SK-N-SH treated with all-trans-retinoic acid at 6 μM for 48 hours (cell line): Measurements from ENCODE around the gene CCDC30.

Source experiments
- ATAC-seq: fragments of 200-7000 bp; cut with Tn5 transposase; 3 replicates; pipeline ENCODE4 v1.9.1; 2020; ENCODE audit warnings: mild to moderate bottlenecking, moderate library complexity
- ARNTL ChIP-seq: fragments of 450-650 bp; formaldehyde crosslinking; IDR thresholded peaks from 2 replicates; pipeline ENCODE4 v1.5.0; 2020; ENCODE audit warnings: low read depth, mild to moderate bottlenecking, moderate library complexity, borderline replicate concordance
- BACH2 ChIP-seq: fragments of 250-450 bp; sonication (Bioruptor Pico); IDR thresholded peaks from 2 replicates; pipeline ENCODE4 v1.9.0; 2021; ENCODE audit warnings: mild to moderate bottlenecking, borderline replicate concordance
- CSDC2 ChIP-seq: fragments of 250-450 bp; sonication (Bioruptor Pico); IDR thresholded peaks from 2 replicates; pipeline ENCODE4 v1.5.0; 2020; ENCODE audit warnings: mild to moderate bottlenecking, moderate library complexity
- ESRRG ChIP-seq: fragments of 250-450 bp; sonication (Bioruptor Pico); IDR thresholded peaks from 2 replicates; pipeline ENCODE4 v1.6.1; 2021; ENCODE audit warnings: mild to moderate bottlenecking
- GLIS3 ChIP-seq: fragments of 250-450 bp; sonication (Bioruptor Pico); IDR thresholded peaks from 2 replicates; pipeline ENCODE4 v1.5.0; 2020; ENCODE audit warnings: mild to moderate bottlenecking, moderate library complexity
- ISL1 ChIP-seq: fragments of 250-450 bp; sonication (Bioruptor Pico); IDR thresholded peaks from 2 replicates; pipeline ENCODE4 v2.1.2; 2022; ENCODE audit warnings: mild to moderate bottlenecking, moderate library complexity
- OSR1 ChIP-seq: fragments of 250-450 bp; sonication (Bioruptor Pico); IDR thresholded peaks from 2 replicates; pipeline ENCODE4 v1.8.0; 2022; ENCODE audit warnings: moderate library complexity, mild to moderate bottlenecking, inconsistent platforms
- PPARA ChIP-seq: fragments of 250-450 bp; sonication (Bioruptor Pico); IDR thresholded peaks from 2 replicates; pipeline ENCODE4 v1.5.0; 2020; ENCODE audit warnings: mild to moderate bottlenecking, borderline replicate concordance
- RARB ChIP-seq: fragments of 250-450 bp; sonication (Bioruptor Pico); IDR thresholded peaks from 2 replicates; pipeline ENCODE4 v1.8.0; 2021; ENCODE audit warnings: mild to moderate bottlenecking, moderate library complexity
- SNAI2 ChIP-seq: fragments of 250-450 bp; sonication (Bioruptor Pico); IDR thresholded peaks from 2 replicates; pipeline ENCODE4 v1.5.0; 2020; ENCODE audit warnings: mild to moderate bottlenecking, moderate library complexity
- TCF4 ChIP-seq: fragments of 250-450 bp; sonication (Bioruptor Pico); IDR thresholded peaks from 2 replicates; pipeline ENCODE4 v1.8.0; 2021; ENCODE audit warnings: mild to moderate bottlenecking, moderate library complexity, borderline replicate concordance
- TOX ChIP-seq: fragments of 250-450 bp; sonication (Bioruptor Pico); IDR thresholded peaks from 2 replicates; pipeline ENCODE4 v1.8.0; 2021; ENCODE audit warnings: mild to moderate bottlenecking, moderate library complexity, borderline replicate concordance
- ZC3H10 ChIP-seq: fragments of 250-450 bp; sonication (Bioruptor Pico); IDR thresholded peaks from 2 replicates; pipeline ENCODE4 v1.5.1; 2021; ENCODE audit warnings: mild to moderate bottlenecking, moderate library complexity
- ZFP3 ChIP-seq: fragments of 250-450 bp; sonication (Bioruptor Pico); IDR thresholded peaks from 2 replicates; pipeline ENCODE4 v1.5.0; 2020; ENCODE audit warnings: mild to moderate bottlenecking, moderate library complexity
- ZFP30 ChIP-seq: fragments of 450-650 bp; formaldehyde crosslinking; IDR thresholded peaks from 2 replicates; pipeline ENCODE4 v1.5.0; 2022; ENCODE audit warnings: mild to moderate bottlenecking, moderate library complexity
- ZNF565 ChIP-seq: fragments of 450-650 bp; formaldehyde crosslinking; conservative IDR thresholded peaks from 2 replicates; pipeline ENCODE4 v1.5.0; 2020; ENCODE audit warnings: low read depth, mild to moderate bottlenecking, moderate library complexity
- ZNF70 ChIP-seq: fragments of 450-650 bp; formaldehyde crosslinking; IDR thresholded peaks from 2 replicates; pipeline ENCODE4 v1.5.0; 2020; ENCODE audit warnings: mild to moderate bottlenecking, moderate library complexity
- ZNF8 ChIP-seq: fragments of 450-650 bp; formaldehyde crosslinking; IDR thresholded peaks from 2 replicates; pipeline ENCODE4 v1.5.0; 2020; ENCODE audit warnings: mild to moderate bottlenecking, moderate library complexity
- TF ChIP-seq, protein P1 (sequence below): fragments of 250-450 bp; sonication (Bioruptor Pico); IDR thresholded peaks from 2 replicates; pipeline ENCODE4 v1.5.1; 2020; ENCODE audit warnings: low read depth, mild to moderate bottlenecking, moderate library complexity
- TF ChIP-seq, protein P2 (sequence below): fragments of 250-450 bp; sonication (Bioruptor Pico); IDR thresholded peaks from 2 replicates; pipeline ENCODE4 v1.5.0; 2020; ENCODE audit warnings: mild to moderate bottlenecking, moderate library complexity
- TF ChIP-seq, protein P3 (sequence below): fragments of 250-450 bp; sonication (Bioruptor Pico); IDR thresholded peaks from 2 replicates; pipeline ENCODE4 v1.5.1; 2021; ENCODE audit warnings: mild to moderate bottlenecking, moderate library complexity
- TF ChIP-seq, protein P4 (sequence below): fragments of 250-450 bp; sonication (Bioruptor Pico); IDR thresholded peaks from 2 replicates; pipeline ENCODE4 v1.8.0; 2021; ENCODE audit warnings: low read depth, mild to moderate bottlenecking, moderate library complexity, borderline replicate concordance

CCDC30 gene

DNA sequence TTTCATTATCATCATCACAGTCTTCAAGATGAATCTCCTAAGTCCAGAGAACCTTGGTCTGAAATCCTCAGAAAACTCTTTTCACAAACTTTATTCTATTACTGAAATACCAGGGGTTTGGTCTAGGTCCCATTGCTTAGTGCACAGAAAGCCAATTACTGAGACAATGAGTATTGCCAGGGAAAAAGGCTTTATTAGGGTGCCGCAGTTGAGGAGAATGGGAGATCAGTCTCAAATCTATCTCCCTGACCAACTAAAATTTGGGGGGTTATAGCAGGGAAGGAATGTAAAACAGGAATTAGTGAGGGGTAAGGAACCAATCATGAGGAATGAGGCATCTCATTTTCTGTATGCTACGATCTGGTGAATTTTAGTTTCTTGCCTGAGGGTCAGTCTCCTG lies 124.7 kb downstream of the CCDC30 start:
- no peak for TF ChIP-seq CSDC2 (CRISPR knock-in tag)
- no peak for TF ChIP-seq ISL1
- no peak for TF ChIP-seq PPARA (CRISPR knock-in tag)
- TF ChIP-seq, all 23 proteins: peak for 0
- ATAC-seq = no peak

DNA sequence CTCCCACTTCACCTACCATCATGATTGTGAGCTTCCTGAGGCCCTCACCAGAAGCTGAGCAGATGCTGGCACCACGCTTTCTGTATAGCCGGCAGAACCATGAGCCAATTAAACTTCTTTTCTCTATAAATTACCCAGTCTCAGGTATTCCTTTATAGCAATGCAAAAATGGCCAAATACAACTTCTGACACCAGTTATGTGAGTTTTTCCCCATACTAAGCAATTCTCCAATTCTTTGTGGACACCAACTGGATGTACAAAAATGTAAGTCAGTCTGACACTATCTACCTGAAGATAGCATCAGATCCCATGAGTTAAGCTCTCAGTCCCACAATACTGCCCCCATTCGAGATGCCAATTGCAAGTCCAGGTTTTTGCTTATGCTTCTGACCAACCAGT lies 129.7 kb downstream of the CCDC30 start:
- ATAC-seq = no peak
- TF ChIP-seq RARB (no peak), ZFP30 (no peak), ARNTL (CRISPR knock-in tag) (no peak), ISL1 (no peak), ZNF565 (no peak), BACH2 (no peak), CSDC2 (CRISPR knock-in tag) (no peak), OSR1 (CRISPR knock-in tag) (no peak), SNAI2 (CRISPR knock-in tag) (no peak), ZNF8 (no peak), PPARA (CRISPR knock-in tag) (no peak), TCF4 (CRISPR knock-in tag) (no peak), ZFP3 (CRISPR knock-in tag) (no peak)
- TF ChIP-seq, protein P1, sequence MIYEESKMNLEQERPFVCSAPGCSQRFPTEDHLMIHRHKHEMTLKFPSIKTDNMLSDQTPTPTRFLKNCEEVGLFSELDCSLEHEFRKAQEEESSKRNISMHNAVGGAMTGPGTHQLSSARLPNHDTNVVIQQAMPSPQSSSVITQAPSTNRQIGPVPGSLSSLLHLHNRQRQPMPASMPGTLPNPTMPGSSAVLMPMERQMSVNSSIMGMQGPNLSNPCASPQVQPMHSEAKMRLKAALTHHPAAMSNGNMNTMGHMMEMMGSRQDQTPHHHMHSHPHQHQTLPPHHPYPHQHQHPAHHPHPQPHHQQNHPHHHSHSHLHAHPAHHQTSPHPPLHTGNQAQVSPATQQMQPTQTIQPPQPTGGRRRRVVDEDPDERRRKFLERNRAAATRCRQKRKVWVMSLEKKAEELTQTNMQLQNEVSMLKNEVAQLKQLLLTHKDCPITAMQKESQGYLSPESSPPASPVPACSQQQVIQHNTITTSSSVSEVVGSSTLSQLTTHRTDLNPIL (CRISPR knock-in tag) = no peak
- TF ChIP-seq, protein P2, sequence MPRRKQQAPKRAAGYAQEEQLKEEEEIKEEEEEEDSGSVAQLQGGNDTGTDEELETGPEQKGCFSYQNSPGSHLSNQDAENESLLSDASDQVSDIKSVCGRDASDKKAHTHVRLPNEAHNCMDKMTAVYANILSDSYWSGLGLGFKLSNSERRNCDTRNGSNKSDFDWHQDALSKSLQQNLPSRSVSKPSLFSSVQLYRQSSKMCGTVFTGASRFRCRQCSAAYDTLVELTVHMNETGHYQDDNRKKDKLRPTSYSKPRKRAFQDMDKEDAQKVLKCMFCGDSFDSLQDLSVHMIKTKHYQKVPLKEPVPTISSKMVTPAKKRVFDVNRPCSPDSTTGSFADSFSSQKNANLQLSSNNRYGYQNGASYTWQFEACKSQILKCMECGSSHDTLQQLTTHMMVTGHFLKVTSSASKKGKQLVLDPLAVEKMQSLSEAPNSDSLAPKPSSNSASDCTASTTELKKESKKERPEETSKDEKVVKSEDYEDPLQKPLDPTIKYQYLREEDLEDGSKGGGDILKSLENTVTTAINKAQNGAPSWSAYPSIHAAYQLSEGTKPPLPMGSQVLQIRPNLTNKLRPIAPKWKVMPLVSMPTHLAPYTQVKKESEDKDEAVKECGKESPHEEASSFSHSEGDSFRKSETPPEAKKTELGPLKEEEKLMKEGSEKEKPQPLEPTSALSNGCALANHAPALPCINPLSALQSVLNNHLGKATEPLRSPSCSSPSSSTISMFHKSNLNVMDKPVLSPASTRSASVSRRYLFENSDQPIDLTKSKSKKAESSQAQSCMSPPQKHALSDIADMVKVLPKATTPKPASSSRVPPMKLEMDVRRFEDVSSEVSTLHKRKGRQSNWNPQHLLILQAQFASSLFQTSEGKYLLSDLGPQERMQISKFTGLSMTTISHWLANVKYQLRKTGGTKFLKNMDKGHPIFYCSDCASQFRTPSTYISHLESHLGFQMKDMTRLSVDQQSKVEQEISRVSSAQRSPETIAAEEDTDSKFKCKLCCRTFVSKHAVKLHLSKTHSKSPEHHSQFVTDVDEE (CRISPR knock-in tag) = no peak

DNA sequence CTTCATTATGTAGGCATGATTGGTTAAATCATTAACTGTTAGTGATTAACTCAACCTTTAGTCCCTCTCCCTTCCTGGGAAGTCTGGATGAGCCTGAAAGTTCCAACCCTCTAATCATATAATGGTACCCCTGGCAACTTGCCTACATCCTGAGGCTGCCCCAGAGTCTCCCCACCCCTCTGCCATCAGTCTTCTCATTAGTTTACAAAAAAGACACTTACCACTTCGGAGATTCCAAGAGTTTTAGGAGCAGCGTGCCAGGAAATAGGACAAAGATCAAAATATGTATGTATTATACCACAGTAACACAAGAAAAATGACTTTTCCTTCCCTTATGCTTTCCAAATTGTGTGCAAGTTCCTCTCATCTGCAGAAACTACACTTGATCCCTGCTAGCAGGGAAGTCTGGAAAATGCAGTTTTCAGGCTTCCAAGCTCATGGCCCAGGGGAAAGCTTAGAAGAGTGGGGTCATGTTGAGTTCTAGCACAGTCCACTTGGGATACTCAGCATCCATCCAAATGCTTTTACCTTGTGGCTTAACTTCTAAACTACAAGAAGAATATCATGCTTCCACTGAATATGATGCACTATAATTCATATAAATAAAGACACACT lies 130.5 kb downstream of the CCDC30 start:
- no peak for TF ChIP-seq ZNF565
- no peak for TF ChIP-seq ARNTL (CRISPR knock-in tag)
- no peak for TF ChIP-seq GLIS3
- no peak for TF ChIP-seq PPARA (CRISPR knock-in tag)
- no peak for TF ChIP-seq TOX (CRISPR knock-in tag)
- TF ChIP-seq ZFP3 (CRISPR knock-in tag) = no peak
- no peak for TF ChIP-seq ESRRG
- TF ChIP-seq ISL1 = no peak
- no peak for TF ChIP-seq RARB
- no peak for TF ChIP-seq ZNF70 (CRISPR knock-in tag)
- TF ChIP-seq, protein P3, sequence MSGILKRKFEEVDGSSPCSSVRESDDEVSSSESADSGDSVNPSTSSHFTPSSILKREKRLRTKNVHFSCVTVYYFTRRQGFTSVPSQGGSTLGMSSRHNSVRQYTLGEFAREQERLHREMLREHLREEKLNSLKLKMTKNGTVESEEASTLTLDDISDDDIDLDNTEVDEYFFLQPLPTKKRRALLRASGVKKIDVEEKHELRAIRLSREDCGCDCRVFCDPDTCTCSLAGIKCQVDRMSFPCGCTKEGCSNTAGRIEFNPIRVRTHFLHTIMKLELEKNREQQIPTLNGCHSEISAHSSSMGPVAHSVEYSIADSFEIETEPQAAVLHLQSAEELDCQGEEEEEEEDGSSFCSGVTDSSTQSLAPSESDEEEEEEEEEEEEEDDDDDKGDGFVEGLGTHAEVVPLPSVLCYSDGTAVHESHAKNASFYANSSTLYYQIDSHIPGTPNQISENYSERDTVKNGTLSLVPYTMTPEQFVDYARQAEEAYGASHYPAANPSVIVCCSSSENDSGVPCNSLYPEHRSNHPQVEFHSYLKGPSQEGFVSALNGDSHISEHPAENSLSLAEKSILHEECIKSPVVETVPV = no peak
- ATAC-seq = no peak

DNA sequence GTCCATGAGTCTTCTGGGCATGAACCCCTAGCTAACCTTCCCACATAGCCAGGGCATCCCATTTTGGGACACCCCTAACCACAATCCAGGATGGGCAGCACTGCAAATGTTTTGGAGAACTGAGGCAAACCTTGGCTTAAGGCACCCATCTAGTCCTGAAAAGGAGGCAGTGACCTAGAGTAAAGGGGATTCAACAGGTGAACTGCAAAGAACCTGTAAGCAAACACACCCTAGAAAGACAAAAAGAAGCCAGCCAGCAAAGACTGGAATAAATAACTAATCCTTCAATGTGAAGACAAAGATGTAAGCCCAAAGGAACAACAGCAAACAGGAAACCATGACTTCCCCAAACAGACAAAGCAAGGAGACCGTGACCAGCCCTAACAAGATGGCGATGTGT lies 138.4 kb downstream of the CCDC30 start:
- no peak for ATAC-seq
- TF ChIP-seq ESRRG = no peak

DNA sequence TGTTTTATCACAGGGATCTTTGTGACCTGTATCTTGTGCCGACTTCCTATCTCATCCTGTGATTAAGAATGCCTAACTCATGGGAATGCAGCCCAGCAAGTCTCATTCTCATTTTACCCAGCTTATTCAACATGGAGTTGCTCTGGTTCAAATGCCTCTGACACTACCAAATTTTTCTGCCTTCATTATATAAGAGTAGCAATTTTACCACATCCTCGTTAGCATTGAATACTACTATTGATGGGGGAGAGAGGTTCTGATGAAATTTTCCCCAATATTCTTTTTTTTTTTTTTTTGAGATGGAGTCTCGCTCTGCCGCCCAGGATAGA lies 150.7 kb downstream of the CCDC30 start:
- no peak for ATAC-seq
- TF ChIP-seq, protein P1 (CRISPR knock-in tag) = no peak
- TF ChIP-seq BACH2 (no peak), ESRRG (no peak), CSDC2 (CRISPR knock-in tag) (no peak), ARNTL (CRISPR knock-in tag) (no peak), GLIS3 (no peak), ZFP3 (CRISPR knock-in tag) (no peak), ZC3H10 (CRISPR knock-in tag) (no peak), PPARA (CRISPR knock-in tag) (no peak)
- TF ChIP-seq, protein P4, sequence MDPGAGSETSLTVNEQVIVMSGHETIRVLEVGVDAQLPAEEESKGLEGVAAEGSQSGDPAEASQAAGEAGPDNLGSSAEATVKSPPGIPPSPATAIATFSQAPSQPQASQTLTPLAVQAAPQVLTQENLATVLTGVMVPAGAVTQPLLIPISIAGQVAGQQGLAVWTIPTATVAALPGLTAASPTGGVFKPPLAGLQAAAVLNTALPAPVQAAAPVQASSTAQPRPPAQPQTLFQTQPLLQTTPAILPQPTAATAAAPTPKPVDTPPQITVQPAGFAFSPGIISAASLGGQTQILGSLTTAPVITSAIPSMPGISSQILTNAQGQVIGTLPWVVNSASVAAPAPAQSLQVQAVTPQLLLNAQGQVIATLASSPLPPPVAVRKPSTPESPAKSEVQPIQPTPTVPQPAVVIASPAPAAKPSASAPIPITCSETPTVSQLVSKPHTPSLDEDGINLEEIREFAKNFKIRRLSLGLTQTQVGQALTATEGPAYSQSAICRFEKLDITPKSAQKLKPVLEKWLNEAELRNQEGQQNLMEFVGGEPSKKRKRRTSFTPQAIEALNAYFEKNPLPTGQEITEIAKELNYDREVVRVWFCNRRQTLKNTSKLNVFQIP (CRISPR knock-in tag) = no peak
- TF ChIP-seq, protein P3 = no peak
